T-helper 1 cell treated with Interleukin-12 subunit alpha and Interleukin-12 subunit beta and Interleukin-4 antibody, amounts not matched to agents 30 μg/mL and 1 μg/mL, for 36 hours (primary cell): Measurements from ENCODE around the gene ARHGAP26.

Experiments
- H3K27ac Mint-ChIP-seq: one replicate; pipeline ENCODE4 v1.8.0; 2021; ENCODE audit warnings: mild to moderate bottlenecking, mixed read lengths
- H3K27me3 Mint-ChIP-seq: one replicate; pipeline ENCODE4 v1.8.0; 2021; ENCODE audit warnings: low read depth, mixed read lengths
- H3K36me3 Mint-ChIP-seq: one replicate; pipeline ENCODE4 v1.8.0; 2021; ENCODE audit warnings: low read depth, mixed read lengths
- H3K4me1 Mint-ChIP-seq: one replicate; pipeline ENCODE4 v1.8.0; 2021; ENCODE audit warnings: low read depth, mixed read lengths
- H3K4me3 Mint-ChIP-seq: one replicate; pipeline ENCODE4 v1.8.0; 2021; ENCODE audit warnings: mild to moderate bottlenecking, moderate library complexity, mixed read lengths
- H3K9me3 Mint-ChIP-seq: one replicate; pipeline ENCODE4 v1.8.0; 2021; ENCODE audit warnings: mixed read lengths

The ARHGAP26 gene

GRCh38 chr5:143029293-143029692 lies 259.1 kb downstream of the ARHGAP26 start:
- Mint-ChIP-seq H3K27ac (no peak overlapping the region), H3K36me3 (peaks cover 4% of the 10 kb centered on the region), H3K4me1 (peaks cover 19% of the 10 kb centered on the region), H3K27me3 (peaks cover 4% of the 10 kb centered on the region), H3K4me3 (no peak overlapping the region), H3K9me3 (no peaks in the 10 kb centered on the region)

- Mint-ChIP-seq H3K27me3 (peaks cover 4% of the 10 kb centered on the region), H3K4me3 (no peak overlapping the region), H3K36me3 (peaks cover 6% of the 10 kb centered on the region), H3K4me1 (peaks cover 19% of the 10 kb centered on the region), H3K27ac (no peak overlapping the region), H3K9me3 (no peaks in the 10 kb centered on the region)
Observed at GRCh38 chr5:143030349-143030748, 260.2 kb downstream of the ARHGAP26 start.

GRCh38 chr5:143031781-143032580 lies 261.8 kb downstream of the ARHGAP26 start:
- peaks cover under 1% of the 10 kb centered on the region for H3K27me3 Mint-ChIP-seq
- peaks cover 10% of the 10 kb centered on the region for H3K36me3 Mint-ChIP-seq
- no peak overlapping the region for H3K4me3 Mint-ChIP-seq
- no peak overlapping the region for H3K27ac Mint-ChIP-seq
- no peaks in the 10 kb centered on the region for H3K9me3 Mint-ChIP-seq
- H3K4me1 Mint-ChIP-seq: peaks cover 21% of the 10 kb centered on the region

GRCh38 chr5:143032581-143032836 lies 262.3 kb downstream of the ARHGAP26 start:
- no peaks in the 10 kb centered on the region for H3K9me3 Mint-ChIP-seq
- peaks cover 15% of the 10 kb centered on the region for H3K36me3 Mint-ChIP-seq
- no peak overlapping the region for H3K27ac Mint-ChIP-seq
- H3K27me3 Mint-ChIP-seq: no peaks in the 10 kb centered on the region
- no peak overlapping the region for H3K4me3 Mint-ChIP-seq
- peaks cover 23% of the 10 kb centered on the region for H3K4me1 Mint-ChIP-seq

GRCh38 chr5:143033535-143034250 lies 263.5 kb downstream of the ARHGAP26 start:
- Mint-ChIP-seq H3K36me3 (peaks cover 21% of the 10 kb centered on the region), H3K4me3 (no peak overlapping the region), H3K27me3 (no peaks in the 10 kb centered on the region), H3K27ac (no peak overlapping the region), H3K9me3 (no peaks in the 10 kb centered on the region), H3K4me1 (peaks cover 31% of the 10 kb centered on the region)

- H3K27ac Mint-ChIP-seq: peak overlapping the region; percentile 39
- H3K4me1 Mint-ChIP-seq: peaks cover 33% of the 10 kb centered on the region
- H3K27me3 Mint-ChIP-seq: no peaks in the 10 kb centered on the region
- no peaks in the 10 kb centered on the region for H3K9me3 Mint-ChIP-seq
- H3K4me3 Mint-ChIP-seq: no peak overlapping the region
- H3K36me3 Mint-ChIP-seq: peaks cover 26% of the 10 kb centered on the region
Observed at GRCh38 chr5:143036146-143036927, 266.2 kb downstream of the ARHGAP26 start.

- no peaks in the 10 kb centered on the region for H3K9me3 Mint-ChIP-seq
- no peaks in the 10 kb centered on the region for H3K27me3 Mint-ChIP-seq
- peak overlapping the region; percentile 14 for H3K27ac Mint-ChIP-seq
- no peak overlapping the region for H3K4me3 Mint-ChIP-seq
- peaks cover 33% of the 10 kb centered on the region for H3K4me1 Mint-ChIP-seq
- peaks cover 28% of the 10 kb centered on the region for H3K36me3 Mint-ChIP-seq
Observed at GRCh38 chr5:143037071-143037470, 266.9 kb downstream of the ARHGAP26 start.

GRCh38 chr5:143037708-143038107 lies 267.5 kb downstream of the ARHGAP26 start:
- Mint-ChIP-seq H3K4me3 (no peak overlapping the region), H3K9me3 (no peaks in the 10 kb centered on the region), H3K27ac (peak overlapping the region; percentile 33)

GRCh38 chr5:143040622-143041021 lies 270.4 kb downstream of the ARHGAP26 start:
- Mint-ChIP-seq H3K4me3 (no peak overlapping the region), H3K4me1 (peaks cover 33% of the 10 kb centered on the region), H3K9me3 (no peaks in the 10 kb centered on the region), H3K27me3 (no peaks in the 10 kb centered on the region), H3K36me3 (peaks cover 48% of the 10 kb centered on the region), H3K27ac (no peak overlapping the region)

More at GRCh38 chr5:143037708-143038107, 267.5 kb downstream of the ARHGAP26 start:
- Mint-ChIP-seq H3K27me3 (no peaks in the 10 kb centered on the region), H3K4me1 (peaks cover 33% of the 10 kb centered on the region), H3K36me3 (peaks cover 34% of the 10 kb centered on the region)

GRCh38 chr5:143041461-143041860 lies 271.3 kb downstream of the ARHGAP26 start:
- peaks cover 43% of the 10 kb centered on the region for H3K36me3 Mint-ChIP-seq
- H3K27ac Mint-ChIP-seq: no peak overlapping the region
- H3K27me3 Mint-ChIP-seq: no peaks in the 10 kb centered on the region
- H3K4me3 Mint-ChIP-seq: no peak overlapping the region
- peaks cover 26% of the 10 kb centered on the region for H3K4me1 Mint-ChIP-seq
- no peaks in the 10 kb centered on the region for H3K9me3 Mint-ChIP-seq

- H3K9me3 Mint-ChIP-seq: no peaks in the 10 kb centered on the region
- H3K36me3 Mint-ChIP-seq: peaks cover 41% of the 10 kb centered on the region
- peaks cover 25% of the 10 kb centered on the region for H3K4me1 Mint-ChIP-seq
- H3K4me3 Mint-ChIP-seq: no peak overlapping the region
- no peaks in the 10 kb centered on the region for H3K27me3 Mint-ChIP-seq
- H3K27ac Mint-ChIP-seq: no peak overlapping the region
Observed at GRCh38 chr5:143041972-143042770, 272.0 kb downstream of the ARHGAP26 start.

GRCh38 chr5:143044265-143044664 lies 274.1 kb downstream of the ARHGAP26 start:
- Mint-ChIP-seq H3K9me3 (no peaks in the 10 kb centered on the region), H3K27me3 (no peaks in the 10 kb centered on the region), H3K36me3 (peaks cover 36% of the 10 kb centered on the region), H3K4me1 (peaks cover 12% of the 10 kb centered on the region), H3K4me3 (no peak overlapping the region), H3K27ac (no peak overlapping the region)

GRCh38 chr5:143045062-143045461 lies 274.9 kb downstream of the ARHGAP26 start:
- no peaks in the 10 kb centered on the region for H3K27me3 Mint-ChIP-seq
- no peak overlapping the region for H3K4me3 Mint-ChIP-seq
- H3K9me3 Mint-ChIP-seq: no peaks in the 10 kb centered on the region
- H3K27ac Mint-ChIP-seq: no peak overlapping the region
- peaks cover 34% of the 10 kb centered on the region for H3K36me3 Mint-ChIP-seq
- H3K4me1 Mint-ChIP-seq: peaks cover 8% of the 10 kb centered on the region

- peaks cover 31% of the 10 kb centered on the region for H3K36me3 Mint-ChIP-seq
- no peaks in the 10 kb centered on the region for H3K27me3 Mint-ChIP-seq
- H3K27ac Mint-ChIP-seq: no peak overlapping the region
- peaks cover 12% of the 10 kb centered on the region for H3K4me1 Mint-ChIP-seq
- no peaks in the 10 kb centered on the region for H3K9me3 Mint-ChIP-seq
- no peak overlapping the region for H3K4me3 Mint-ChIP-seq
Observed at GRCh38 chr5:143046314-143046713, 276.1 kb downstream of the ARHGAP26 start.
